GM21619 (cell line): Measurements from ENCODE around the gene SUN3.
"Not testable (repeated sequence)": the region's sequence is repeated elsewhere in the genome, so short reads cannot be mapped to it uniquely, and the experiment has no call there.

Source experiments
- ATAC-seq: cut with Tn5 transposase; IDR thresholded peaks from one replicate; pipeline ENCODE4 v1.9.1; 2021; ENCODE audit not compliant: unreplicated experiment

SUN3 gene

GRCh38 chr7:47946581-47947354 is 82.1 kb downstream of the SUN3 start:
- ATAC-seq, result no peak

GRCh38 chr7:47945261-47946015 is 83.5 kb downstream of the SUN3 start:
- peak; percentile 57 for ATAC-seq

GRCh38 chr7:47944536-47945260 is 84.2 kb downstream of the SUN3 start:
- no peak for ATAC-seq

GRCh38 chr7:47943676-47944474 is 85.0 kb downstream of the SUN3 start:
- ATAC-seq, result no peak

GRCh38 chr7:47942651-47943050 is 86.3 kb downstream of the SUN3 start:
- ATAC-seq, result not testable (repeated sequence)

GRCh38 chr7:47942132-47942531 is 86.8 kb downstream of the SUN3 start:
- no peak for ATAC-seq

GRCh38 chr7:47941136-47941844 is 87.6 kb downstream of the SUN3 start:
- no peak for ATAC-seq

GRCh38 chr7:47940088-47941013 is 88.6 kb downstream of the SUN3 start:
- ATAC-seq, result no peak

- ATAC-seq, result no peak
Measured at GRCh38 chr7:47939425-47940036, 89.4 kb downstream of the SUN3 start.

GRCh38 chr7:47938574-47939165 is 90.2 kb downstream of the SUN3 start:
- no peak for ATAC-seq

- ATAC-seq, result peak; percentile 49
Measured at GRCh38 chr7:47937711-47938573, 91.0 kb downstream of the SUN3 start.
